Activated CD4-positive, alpha-beta T cell treated with anti-CD3 and anti-CD28 coated beads, Interleukin-2, amount 50 U/mL, for 24 hours (primary cell): ENCODE results near the gene KY.

Source experiments
- DNase-seq, 2 donors: peaks; one replicate each; pipeline ENCODE4 v3.0.0-alpha.2; 2020; ENCODE audit warnings: low read depth in 1 of 2, low spot score in 1 of 2

KY gene

GRCh38 chr3:134559591-134559990 lies 91.2 kb downstream of the KY start:
- DNase-seq: no peak
